K562 (cell line): ENCODE measurements around the gene RACGAP1. TPM values are rescaled to one million over a fixed set of nuclear protein-coding genes. Genes with fewer than 3 reads are reported as not detected.

Experiments
- CBFA2T2 ChIP-seq: fragments of 450-650 bp; conservative IDR thresholded peaks from 2 replicates; pipeline ENCODE4 v1.6.1; 2017; ENCODE audit warnings: mild to moderate bottlenecking
- CREM ChIP-seq: IDR thresholded peaks from 2 replicates; pipeline ENCODE4 v1.6.1; 2014; ENCODE audit warnings: antibody characterized with exemption, low read depth
- EHMT2 ChIP-seq: fragments of 450-650 bp; IDR thresholded peaks from 2 replicates; pipeline ENCODE4 v1.6.1; 2018; ENCODE audit warnings: antibody characterized with exemption
- HIVEP1 ChIP-seq: fragments of 250-450 bp; sonication (Bioruptor Pico); IDR thresholded peaks from 2 replicates; pipeline ENCODE4 v1.4.0; 2020; ENCODE audit warnings: mild to moderate bottlenecking
- MCM5 ChIP-seq: fragments of 450-650 bp; IDR thresholded peaks from 2 replicates; pipeline ENCODE4 v1.6.1; 2016; ENCODE audit warnings: low read depth
- NBN ChIP-seq: fragments of 450-650 bp; IDR thresholded peaks from 2 replicates; pipeline ENCODE4 v1.6.1; 2016; ENCODE audit warnings: low read depth, mild to moderate bottlenecking
- PRMT5 ChIP-seq: sonication (generic); formaldehyde crosslinking; IDR thresholded peaks from 2 replicates; pipeline ENCODE4 v1.5.0; 2020; ENCODE audit warnings: missing genetic modification reagents
- SAFB ChIP-seq: fragments of 200-400 bp; formaldehyde crosslinking; IDR thresholded peaks from 2 replicates; pipeline ENCODE4 v1.6.1; 2017; ENCODE audit warnings: low read depth, low read length, borderline replicate concordance
- SAFB2 ChIP-seq: fragments of 200-400 bp; formaldehyde crosslinking; IDR thresholded peaks from 2 replicates; pipeline ENCODE4 v1.6.1; 2018; ENCODE audit warnings: borderline replicate concordance, low read length, low read depth, moderate library complexity; ENCODE audit not compliant: severe bottlenecking
- SIRT6 ChIP-seq: IDR thresholded peaks from one replicate; pipeline ENCODE4 v1.6.1; 2012; ENCODE audit warnings: low read depth, mild to moderate bottlenecking, control low read depth, inconsistent platforms, low read length, moderate library complexity
- SIX5 ChIP-seq, 2 experiments: IDR thresholded peaks; 2 replicates each; pipeline ENCODE4 v1.6.1; 2011; ENCODE audit warnings: low read length in 2 of 2, borderline replicate concordance in 1 of 2, low read depth in 1 of 2, mild to moderate bottlenecking in 1 of 2, moderate library complexity in 1 of 2; ENCODE audit not compliant: insufficient read depth in 1 of 2
- SLC30A9 ChIP-seq: fragments of 250-450 bp; sonication (Bioruptor Pico); IDR thresholded peaks from 2 replicates; pipeline ENCODE4 v1.8.0; 2022; ENCODE audit warnings: mild to moderate bottlenecking, moderate library complexity
- STAT5B ChIP-seq: fragments of 250-450 bp; sonication (Bioruptor Pico); IDR thresholded peaks from 2 replicates; pipeline ENCODE4 v1.8.0; 2021; ENCODE audit warnings: mild to moderate bottlenecking, inconsistent platforms
- YBX1 ChIP-seq: fragments of 450-650 bp; IDR thresholded peaks from 2 replicates; pipeline ENCODE4 v1.7.1; 2016; ENCODE audit warnings: mild to moderate bottlenecking
- ZC3H4 ChIP-seq: sonication (generic); formaldehyde crosslinking; IDR thresholded peaks from 2 replicates; pipeline ENCODE4 v1.9.0; 2021; ENCODE audit warnings: missing genetic modification reagents, borderline replicate concordance
- ZFP1 ChIP-seq: fragments of 450-650 bp; formaldehyde crosslinking; IDR thresholded peaks from 2 replicates; pipeline ENCODE4 v1.4.0; 2020; ENCODE audit warnings: mild to moderate bottlenecking, mixed read lengths
- ZNF668 ChIP-seq: fragments of 250-450 bp; sonication (Bioruptor Pico); IDR thresholded peaks from 2 replicates; pipeline ENCODE4 v1.8.0; 2022; ENCODE audit warnings: mild to moderate bottlenecking, inconsistent platforms
- polyA plus RNA-seq, 8 experiments: library from polyadenylated mRNA; depleted of rRNA in 4 of 8; stranded (reverse) in 5 of 8; unstranded in 3 of 8; fragments of >200 nt; fragmentation: Nextera tagmentation in 2 of 8; fragmentation: Illumina TruSeq in 1 of 8; extraction: Ambion mirVana in 2 of 8; extraction: Trizol in 1 of 8; gene quantifications; 2 replicates each; pipeline versions ENCODE4 v1.2.1 to v1.2.3, GENCODE V29; 2011 to 2014; ENCODE audit warnings: inconsistent platforms in 1 of 8, missing spikeins in 1 of 8
- total RNA-seq, 7 experiments: library from RNA; depleted of rRNA in 6 of 7; stranded (reverse); fragments of >200 nt in 6 of 7; fragmentation: Illumina TruSeq in 2 of 7; extraction: Trizol in 2 of 7; gene quantifications; 2 replicates each; pipeline versions ENCODE4 v1.2.1 to v1.2.3, GENCODE V29; 2011 to 2021; ENCODE audit warnings: low replicate concordance in 1 of 7
- TF ChIP-seq, protein P1 (sequence below): sonication (generic); formaldehyde crosslinking; IDR thresholded peaks from 2 replicates; pipeline ENCODE4 v1.8.0; 2022; ENCODE audit warnings: missing genetic modification reagents, mild to moderate bottlenecking, borderline replicate concordance
- TF ChIP-seq, protein P2 (sequence below): IDR thresholded peaks from 2 replicates; pipeline ENCODE4 v1.6.1; 2012; ENCODE audit warnings: low read depth, low read length, improper control_type of control experiment, borderline replicate concordance
- TF ChIP-seq, protein P3 (sequence below): fragments of 200-800 bp; sonication (Bioruptor generic); IDR thresholded peaks from 2 replicates; pipeline ENCODE4 v1.6.1; 2017; ENCODE audit warnings: missing genetic modification characterization, missing compliant biosample characterization
- TF ChIP-seq, protein P4 (sequence below): sonication (generic); formaldehyde crosslinking; IDR thresholded peaks from 2 replicates; pipeline ENCODE4 v1.8.0; 2022; ENCODE audit warnings: mild to moderate bottlenecking, missing genetic modification reagents
- TF ChIP-seq, protein P5 (sequence below): fragments of 250-450 bp; sonication (Bioruptor Pico); IDR thresholded peaks from 2 replicates; pipeline ENCODE4 v1.5.0; 2021

RACGAP1 gene
- total and polyA plus RNA-seq, 9 of the 15 experiments (the other 6 are each of a cell fraction or from before 2014, with no cell fraction given), result 56.4 to 92.9 (median 71.8) TPM

DNA sequence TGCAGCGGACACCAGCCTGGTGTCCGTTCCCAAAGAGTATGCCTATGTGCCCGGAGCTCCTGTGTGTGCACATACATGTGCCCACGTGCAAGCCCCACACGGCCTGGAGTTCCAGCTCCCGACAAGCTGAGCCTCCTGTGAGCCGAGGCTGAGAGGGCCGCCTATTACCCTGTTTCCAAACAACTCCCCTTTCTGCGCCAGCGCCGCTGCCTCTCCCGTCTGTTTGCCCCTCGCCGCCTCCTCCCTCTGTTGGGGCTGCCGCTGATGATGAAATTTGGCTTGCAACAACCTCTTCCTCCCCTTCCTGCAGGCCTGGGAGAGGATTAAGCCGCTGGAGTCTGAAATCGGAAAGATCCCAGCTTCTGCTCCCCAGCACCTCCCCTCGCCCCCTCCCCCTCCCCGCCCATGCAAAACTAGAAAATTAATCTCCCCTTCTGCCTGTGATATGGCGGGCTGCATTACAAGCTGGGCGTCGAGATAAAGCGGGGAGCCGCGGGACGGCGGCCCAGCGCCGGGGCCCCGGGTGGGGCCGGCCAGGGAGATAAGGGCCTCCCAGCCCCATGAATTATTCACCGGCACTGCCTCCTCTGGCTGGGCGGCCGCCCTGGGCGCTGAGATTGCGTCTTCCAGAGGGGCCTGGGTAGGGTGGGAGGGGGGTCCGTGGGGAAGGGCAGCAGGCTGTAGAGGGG, 25.3 kb upstream of the RACGAP1 start (continued):
- TF ChIP-seq CREM, result peak; percentile 76; the same call in 1 of the 2 replicates
- TF ChIP-seq HIVEP1 (CRISPR knock-in tag), result 0 out of 2 replicates have a peak, but pooled peaks have one; percentile 35
- TF ChIP-seq SIX5 (IDR thresholded peaks at IDR 0.05; ENCODE audit: borderline replicate concordance in 1 of 2, insufficient read depth in 1 of 2, low read depth in 1 of 2, low read length in 2 of 2), result no peak
- no peak for TF ChIP-seq SIRT6
- no peak for TF ChIP-seq ZFP1
- peak; percentile 85 for TF ChIP-seq NBN
- no peak for TF ChIP-seq MCM5
- TF ChIP-seq, protein P1, sequence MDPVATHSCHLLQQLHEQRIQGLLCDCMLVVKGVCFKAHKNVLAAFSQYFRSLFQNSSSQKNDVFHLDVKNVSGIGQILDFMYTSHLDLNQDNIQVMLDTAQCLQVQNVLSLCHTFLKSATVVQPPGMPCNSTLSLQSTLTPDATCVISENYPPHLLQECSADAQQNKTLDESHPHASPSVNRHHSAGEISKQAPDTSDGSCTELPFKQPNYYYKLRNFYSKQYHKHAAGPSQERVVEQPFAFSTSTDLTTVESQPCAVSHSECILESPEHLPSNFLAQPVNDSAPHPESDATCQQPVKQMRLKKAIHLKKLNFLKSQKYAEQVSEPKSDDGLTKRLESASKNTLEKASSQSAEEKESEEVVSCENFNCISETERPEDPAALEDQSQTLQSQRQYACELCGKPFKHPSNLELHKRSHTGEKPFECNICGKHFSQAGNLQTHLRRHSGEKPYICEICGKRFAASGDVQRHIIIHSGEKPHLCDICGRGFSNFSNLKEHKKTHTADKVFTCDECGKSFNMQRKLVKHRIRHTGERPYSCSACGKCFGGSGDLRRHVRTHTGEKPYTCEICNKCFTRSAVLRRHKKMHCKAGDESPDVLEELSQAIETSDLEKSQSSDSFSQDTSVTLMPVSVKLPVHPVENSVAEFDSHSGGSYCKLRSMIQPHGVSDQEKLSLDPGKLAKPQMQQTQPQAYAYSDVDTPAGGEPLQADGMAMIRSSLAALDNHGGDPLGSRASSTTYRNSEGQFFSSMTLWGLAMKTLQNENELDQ, result no peak
- TF ChIP-seq PRMT5 (CRISPR knock-in tag), result no peak
- no peak for TF ChIP-seq EHMT2
- no peak for TF ChIP-seq SAFB2
- TF ChIP-seq, protein P2, sequence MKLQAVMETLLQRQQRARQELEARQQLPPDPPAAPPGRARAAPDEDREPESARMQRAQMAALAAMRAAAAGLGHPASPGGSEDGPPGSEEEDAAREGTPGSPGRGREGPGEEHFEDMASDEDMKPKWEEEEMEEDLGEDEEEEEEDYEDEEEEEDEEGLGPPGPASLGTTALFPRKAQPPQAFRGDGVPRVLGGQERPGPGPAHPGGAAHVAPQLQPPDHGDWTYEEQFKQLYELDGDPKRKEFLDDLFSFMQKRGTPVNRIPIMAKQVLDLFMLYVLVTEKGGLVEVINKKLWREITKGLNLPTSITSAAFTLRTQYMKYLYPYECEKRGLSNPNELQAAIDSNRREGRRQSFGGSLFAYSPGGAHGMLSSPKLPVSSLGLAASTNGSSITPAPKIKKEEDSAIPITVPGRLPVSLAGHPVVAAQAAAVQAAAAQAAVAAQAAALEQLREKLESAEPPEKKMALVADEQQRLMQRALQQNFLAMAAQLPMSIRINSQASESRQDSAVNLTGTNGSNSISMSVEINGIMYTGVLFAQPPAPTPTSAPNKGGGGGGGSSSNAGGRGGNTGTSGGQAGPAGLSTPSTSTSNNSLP, result peak; percentile 98
- no peak for TF ChIP-seq ZNF668 (CRISPR knock-in tag)
- TF ChIP-seq ZC3H4, result no peak
- TF ChIP-seq, protein P3, sequence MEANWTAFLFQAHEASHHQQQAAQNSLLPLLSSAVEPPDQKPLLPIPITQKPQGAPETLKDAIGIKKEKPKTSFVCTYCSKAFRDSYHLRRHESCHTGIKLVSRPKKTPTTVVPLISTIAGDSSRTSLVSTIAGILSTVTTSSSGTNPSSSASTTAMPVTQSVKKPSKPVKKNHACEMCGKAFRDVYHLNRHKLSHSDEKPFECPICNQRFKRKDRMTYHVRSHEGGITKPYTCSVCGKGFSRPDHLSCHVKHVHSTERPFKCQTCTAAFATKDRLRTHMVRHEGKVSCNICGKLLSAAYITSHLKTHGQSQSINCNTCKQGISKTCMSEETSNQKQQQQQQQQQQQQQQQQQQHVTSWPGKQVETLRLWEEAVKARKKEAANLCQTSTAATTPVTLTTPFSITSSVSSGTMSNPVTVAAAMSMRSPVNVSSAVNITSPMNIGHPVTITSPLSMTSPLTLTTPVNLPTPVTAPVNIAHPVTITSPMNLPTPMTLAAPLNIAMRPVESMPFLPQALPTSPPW, result peak; percentile 99
- no peak for TF ChIP-seq SLC30A9
- TF ChIP-seq, protein P4, sequence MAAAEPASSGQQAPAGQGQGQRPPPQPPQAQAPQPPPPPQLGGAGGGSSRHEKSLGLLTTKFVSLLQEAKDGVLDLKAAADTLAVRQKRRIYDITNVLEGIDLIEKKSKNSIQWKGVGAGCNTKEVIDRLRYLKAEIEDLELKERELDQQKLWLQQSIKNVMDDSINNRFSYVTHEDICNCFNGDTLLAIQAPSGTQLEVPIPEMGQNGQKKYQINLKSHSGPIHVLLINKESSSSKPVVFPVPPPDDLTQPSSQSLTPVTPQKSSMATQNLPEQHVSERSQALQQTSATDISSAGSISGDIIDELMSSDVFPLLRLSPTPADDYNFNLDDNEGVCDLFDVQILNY, result no peak
- TF ChIP-seq CBFA2T2, result peak; percentile 99
- TF ChIP-seq, protein P5, sequence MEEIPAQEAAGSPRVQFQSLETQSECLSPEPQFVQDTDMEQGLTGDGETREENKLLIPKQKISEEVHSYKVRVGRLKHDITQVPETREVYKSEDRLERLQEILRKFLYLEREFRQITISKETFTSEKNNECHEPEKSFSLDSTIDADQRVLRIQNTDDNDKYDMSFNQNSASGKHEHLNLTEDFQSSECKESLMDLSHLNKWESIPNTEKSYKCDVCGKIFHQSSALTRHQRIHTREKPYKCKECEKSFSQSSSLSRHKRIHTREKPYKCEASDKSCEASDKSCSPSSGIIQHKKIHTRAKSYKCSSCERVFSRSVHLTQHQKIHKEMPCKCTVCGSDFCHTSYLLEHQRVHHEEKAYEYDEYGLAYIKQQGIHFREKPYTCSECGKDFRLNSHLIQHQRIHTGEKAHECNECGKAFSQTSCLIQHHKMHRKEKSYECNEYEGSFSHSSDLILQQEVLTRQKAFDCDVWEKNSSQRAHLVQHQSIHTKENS (CRISPR knock-in tag), result no peak
- TF ChIP-seq YBX1, result no peak
- no peak for TF ChIP-seq STAT5B (CRISPR knock-in tag)
- no peak for TF ChIP-seq SAFB
